OCI-M2 (cell line): Measurements from ENCODE around the gene SHANK3.

Experiments used
- DNase-seq: peaks from one replicate; lab custom pipeline; 2025; ENCODE audit not compliant: unreplicated experiment; lab: John Stamatoyannopoulos, UW

Gene SHANK3

GRCh38 chr22:50711446-50712340, 39.1 kb downstream of the SHANK3 start:
- no peak for DNase-seq

GRCh38 chr22:50712341-50713007, 39.9 kb downstream of the SHANK3 start:
- no peak for DNase-seq

- no peak for DNase-seq
These were observed 40.4 kb downstream of the SHANK3 start for GRCh38 chr22:50713008-50713385.

- DNase-seq = no peak
These were observed 41.0 kb downstream of the SHANK3 start for GRCh38 chr22:50713571-50714056.

- no peak for DNase-seq
These were observed 41.5 kb downstream of the SHANK3 start for GRCh38 chr22:50714150-50714549.

- no peak for DNase-seq
These were observed 42.1 kb downstream of the SHANK3 start for GRCh38 chr22:50714631-50715179.

GRCh38 chr22:50715250-50715649, 42.6 kb downstream of the SHANK3 start:
- DNase-seq = no peak

GRCh38 chr22:50715776-50716175, 43.2 kb downstream of the SHANK3 start:
- DNase-seq = no peak

GRCh38 chr22:50716290-50717024, 43.8 kb downstream of the SHANK3 start:
- DNase-seq = no peak

GRCh38 chr22:50717709-50718351, 45.2 kb downstream of the SHANK3 start:
- DNase-seq = no peak

- no peak for DNase-seq
These were observed 45.7 kb downstream of the SHANK3 start for GRCh38 chr22:50718352-50718709.

- no peak for DNase-seq
These were observed 47.2 kb downstream of the SHANK3 start for GRCh38 chr22:50719814-50720300.

- DNase-seq = no peak
These were observed 48.0 kb downstream of the SHANK3 start for GRCh38 chr22:50720301-50721256.

- DNase-seq = no peak
These were observed 48.7 kb downstream of the SHANK3 start for GRCh38 chr22:50721257-50721844.

GRCh38 chr22:50722048-50722701, 49.6 kb downstream of the SHANK3 start:
- DNase-seq = no peak
